K562 (cell line): Measurements from ENCODE around the gene MOSPD3. TPM values are rescaled to one million over a fixed set of nuclear protein-coding genes. Genes with fewer than 3 reads are reported as not detected.

Source experiments
- ATAC-seq: fragments of 200-7000 bp; cut with Tn5 transposase; 3 replicates; pipeline ENCODE4 v1.9.1; 2020; ENCODE audit warnings: moderate library complexity
- BruUV-seq: library from RNA; stranded (reverse); fragments of 400-500 nt; replicated peaks from 2 replicates; lab custom pipeline; 2021; lab: Mats Ljungman, UMichigan
- CTCF ChIA-PET: fragments of 300-600 bp; formaldehyde crosslinking; extraction: SDS; loops from one replicate; lab custom pipeline; 2021; ENCODE audit warnings: low intra/inter-chr PET ratio; lab: Yijun Ruan, JAX
- POLR2A ChIA-PET: fragments of 300-600, 350-650 bp; sonication (Branson Sonifier 250); formaldehyde crosslinking; extraction: SDS; loops from one replicate; lab custom pipeline; 2021; ENCODE audit warnings: antibody characterized with exemption, inconsistent platforms; lab: Yijun Ruan, JAX
- DNase-seq, 4 experiments: peaks; one replicate each; pipeline versions ENCODE4 v3.0.0 to v3.0.0-alpha.2; 2011 to 2018; ENCODE audit warnings: low spot score in 3 of 4, mixed read lengths in 3 of 4; ENCODE audit errors: extremely low read depth in 1 of 4
- FAIRE-seq: peaks from 2 replicates; lab custom pipeline; 2011; peaks lifted over from hg19 to GRCh38; lab: Jason Lieb, UNC
- H2AFZ ChIP-seq: 2 replicates; pipeline ENCODE4 v1.6.0; 2011; ENCODE audit warnings: low read depth, low read length, control low read depth, inconsistent platforms
- H3K27ac ChIP-seq: fragments of 200-600 bp; 3 replicates; pipeline ENCODE4 v1.8.0; 2011; ENCODE audit warnings: low read depth, mild to moderate bottlenecking, control low read depth, inconsistent platforms, low read length, moderate library complexity, mixed read lengths; ENCODE audit errors: extremely low read depth
- H3K27me3 ChIP-seq, 2 experiments: fragments of 300-600 bp in 1 of 2; 2 replicates in 1 of 2; 3 replicates in 1 of 2; pipeline versions ENCODE4 v1.6.0 to v1.8.0; 2011; ENCODE audit warnings: inconsistent platforms in 2 of 2, low read length in 2 of 2, mild to moderate bottlenecking in 1 of 2, mixed read lengths in 1 of 2, moderate library complexity in 1 of 2; ENCODE audit not compliant: control insufficient read depth in 2 of 2, insufficient read depth in 2 of 2
- H3K36me3 ChIP-seq: fragments of 300-600 bp; 3 replicates; pipeline ENCODE4 v1.8.0; 2011; ENCODE audit warnings: mild to moderate bottlenecking, low read length, inconsistent platforms; ENCODE audit not compliant: control insufficient read depth, insufficient read depth
- H3K4me1 ChIP-seq, 2 experiments: fragments of 200-600 bp in 1 of 2; replicated peaks in 1 of 2; 2 replicates in 1 of 2; 3 replicates in 1 of 2; pipeline versions ENCODE4 v1.5.1 to v1.8.0; 2011; ENCODE audit warnings: inconsistent platforms in 2 of 2, low read length in 2 of 2, mild to moderate bottlenecking in 1 of 2, mixed read lengths in 1 of 2, moderate library complexity in 1 of 2; ENCODE audit not compliant: control insufficient read depth in 2 of 2, insufficient read depth in 2 of 2
- H3K4me2 ChIP-seq: 2 replicates; pipeline ENCODE4 v1.6.1; 2011; ENCODE audit warnings: low read length, control low read depth, inconsistent platforms, mixed read lengths; ENCODE audit not compliant: insufficient read depth
- H3K4me3 ChIP-seq: fragments of 200-600 bp; sonication (generic), shearing (Covaris generic); 2 replicates; pipeline ENCODE4 v1.5.1; 2016; ENCODE audit warnings: control low read depth, inconsistent platforms
- H3K79me2 ChIP-seq: fragments of 200-600 bp; 3 replicates; pipeline ENCODE4 v1.8.0; 2011; ENCODE audit warnings: low read length, inconsistent platforms; ENCODE audit not compliant: control insufficient read depth, insufficient read depth
- H3K9ac ChIP-seq, 2 experiments: 2 replicates each; pipeline versions ENCODE4 v1.6.0 to v1.6.1; 2011; ENCODE audit warnings: low read depth in 2 of 2, low read length in 2 of 2, control low read depth in 1 of 2, inconsistent platforms in 1 of 2, mild to moderate bottlenecking in 1 of 2, mixed read lengths in 1 of 2; ENCODE audit not compliant: insufficient read depth in 1 of 2
- H3K9me1 ChIP-seq: one replicate; pipeline ENCODE4 v1.6.0; 2011; ENCODE audit warnings: inconsistent platforms, mild to moderate bottlenecking, low read length, moderate library complexity; ENCODE audit not compliant: control insufficient read depth, insufficient read depth
- H3K9me3 ChIP-seq: replicated peaks from 2 replicates; pipeline ENCODE4 v1.5.1; 2011; ENCODE audit warnings: low read depth, low read length, inconsistent platforms; ENCODE audit not compliant: control insufficient read depth, insufficient read depth
- H4K20me1 ChIP-seq: replicated peaks from 2 replicates; pipeline ENCODE4 v1.6.1; 2011; ENCODE audit warnings: low read length, inconsistent platforms, mixed read lengths; ENCODE audit not compliant: control insufficient read depth, insufficient read depth
- ARID2 ChIP-seq: fragments of 450-650 bp; IDR thresholded peaks from 2 replicates; pipeline ENCODE4 v1.6.1; 2017; ENCODE audit warnings: antibody characterized with exemption, mild to moderate bottlenecking
- BCOR ChIP-seq: fragments of 450-650 bp; IDR thresholded peaks from 2 replicates; pipeline ENCODE4 v1.6.1; 2016
- CGGBP1 ChIP-seq: fragments of 250-450 bp; sonication (Bioruptor Pico); IDR thresholded peaks from 2 replicates; pipeline ENCODE4 v1.9.0; 2021; ENCODE audit warnings: mild to moderate bottlenecking
- CHCHD3 ChIP-seq: fragments of 250-450 bp; sonication (Bioruptor Pico); IDR thresholded peaks from 2 replicates; pipeline ENCODE4 v2.1.2; 2022; ENCODE audit warnings: mild to moderate bottlenecking
- CHD1 ChIP-seq: fragments of 200-600 bp; sonication (generic); IDR thresholded peaks from one replicate; pipeline ENCODE4 v1.6.1; 2012; ENCODE audit warnings: mild to moderate bottlenecking, moderate library complexity, low read length, inconsistent platforms
- EHMT2 ChIP-seq: fragments of 450-650 bp; IDR thresholded peaks from 2 replicates; pipeline ENCODE4 v1.6.1; 2018; ENCODE audit warnings: antibody characterized with exemption
- FOXJ3 ChIP-seq: sonication (generic); formaldehyde crosslinking; IDR thresholded peaks from 2 replicates; pipeline ENCODE4 v1.4.0; 2020; ENCODE audit warnings: mild to moderate bottlenecking, missing genetic modification reagents
- GTF2E2 ChIP-seq: fragments of 200-800 bp; sonication (Bioruptor generic); IDR thresholded peaks from 2 replicates; pipeline ENCODE4 v1.6.1; 2016; ENCODE audit warnings: missing genetic modification characterization, missing compliant biosample characterization
- ID3 ChIP-seq, 2 experiments: fragments of 250-450 bp in 1 of 2; fragments of 450-650 bp in 1 of 2; sonication (Bioruptor Pico) in 1 of 2; IDR thresholded peaks; 2 replicates each; pipeline versions ENCODE4 v1.6.1 to v1.8.0; 2016 to 2021; ENCODE audit warnings: mild to moderate bottlenecking in 2 of 2, moderate library complexity in 2 of 2, missing compliant biosample characterization in 1 of 2, missing genetic modification characterization in 1 of 2
- IRF2 ChIP-seq: sonication (generic); formaldehyde crosslinking; IDR thresholded peaks from 2 replicates; pipeline ENCODE4 v1.8.1; 2022; ENCODE audit warnings: mild to moderate bottlenecking, missing genetic modification reagents
- KLF16 ChIP-seq: IDR thresholded peaks from 2 replicates; pipeline ENCODE4 v1.6.1; 2016; ENCODE audit warnings: antibody characterized with exemption
- LARP7 ChIP-seq: fragments of 450-650 bp; IDR thresholded peaks from 2 replicates; pipeline ENCODE4 v1.6.1; 2016
- MTA2 ChIP-seq: fragments of 450-650 bp; IDR thresholded peaks from 2 replicates; pipeline ENCODE4 v1.6.1; 2016; ENCODE audit warnings: low read depth
- MTA3 ChIP-seq: fragments of 450-650 bp; formaldehyde crosslinking; IDR thresholded peaks from 2 replicates; pipeline ENCODE4 v1.6.1; 2017; ENCODE audit warnings: mild to moderate bottlenecking, borderline replicate concordance
- OTX1 ChIP-seq: fragments of 450-650 bp; formaldehyde crosslinking; IDR thresholded peaks from 2 replicates; pipeline ENCODE4 v1.4.0; 2022; ENCODE audit warnings: mild to moderate bottlenecking
- PML ChIP-seq: IDR thresholded peaks from 2 replicates; pipeline ENCODE4 v1.6.1; 2012; ENCODE audit warnings: low read length, inconsistent platforms
- POLR2B ChIP-seq: fragments of 450-650 bp; IDR thresholded peaks from 2 replicates; pipeline ENCODE4 v1.6.1; 2018; ENCODE audit warnings: low read depth; ENCODE audit not compliant: partially characterized antibody
- SMARCA5 ChIP-seq: fragments of 450-650 bp; IDR thresholded peaks from 2 replicates; pipeline ENCODE4 v1.6.1; 2016
- SREBF2 ChIP-seq: sonication (generic); formaldehyde crosslinking; IDR thresholded peaks from 2 replicates; pipeline ENCODE4 v1.4.0; 2020; ENCODE audit warnings: mild to moderate bottlenecking, missing genetic modification reagents
- SUPT5H ChIP-seq: fragments of 450-650 bp; IDR thresholded peaks from 2 replicates; pipeline ENCODE4 v1.6.1; 2016
- TFAM ChIP-seq: fragments of 250-450 bp; sonication (Bioruptor Pico); conservative IDR thresholded peaks from 2 replicates; pipeline ENCODE4 v1.5.0; 2021; ENCODE audit warnings: mild to moderate bottlenecking, moderate library complexity
- ZBTB17 ChIP-seq: fragments of 450-650 bp; formaldehyde crosslinking; IDR thresholded peaks from 2 replicates; pipeline ENCODE4 v1.4.0; 2020; ENCODE audit warnings: mild to moderate bottlenecking
- ZC3H8 ChIP-seq: fragments of 450-650 bp; IDR thresholded peaks from 2 replicates; pipeline ENCODE4 v1.6.1; 2017
- ZNF280B ChIP-seq: fragments of 250-450 bp; sonication (Bioruptor Pico); IDR thresholded peaks from 2 replicates; pipeline ENCODE4 v1.5.1; 2021; ENCODE audit warnings: mild to moderate bottlenecking
- ZNF785 ChIP-seq: fragments of 250-450 bp; sonication (Bioruptor Pico); IDR thresholded peaks from 2 replicates; pipeline ENCODE4 v1.4.0; 2020; ENCODE audit warnings: mild to moderate bottlenecking
- WGBS: fragments of 100-300 bp; shearing (Covaris generic); methylation state at CpG from one replicate; pipeline ENCODE4 v1.1.6; 2016; ENCODE audit warnings: low coverage, mixed read lengths; ENCODE audit not compliant: insufficient coverage; ENCODE audit errors: missing lambda C conversion rate; 5-methylcytosine and 5-hydroxymethylcytosine counted together
- in situ Hi-C: fragments of 300-500 bp; cut with MboI; formaldehyde crosslinking; loops from 4 replicates; pipeline ENCODE4 v1.15.0; 2018; ENCODE audit warnings: inconsistent platforms, mixed read lengths
- intact Hi-C: fragments of 100-400 bp; cut with micrococcal nuclease; formaldehyde crosslinking; loops from 2 replicates; pipeline ENCODE4 v1.14.2; 2022
- polyA plus RNA-seq, 8 experiments: library from polyadenylated mRNA; depleted of rRNA in 4 of 8; stranded (reverse) in 5 of 8; unstranded in 3 of 8; fragments of >200 nt; fragmentation: Nextera tagmentation in 2 of 8; fragmentation: Illumina TruSeq in 1 of 8; extraction: Ambion mirVana in 2 of 8; extraction: Trizol in 1 of 8; gene quantifications; 2 replicates each; pipeline versions ENCODE4 v1.2.1 to v1.2.3, GENCODE V29; 2011 to 2014; ENCODE audit warnings: inconsistent platforms in 1 of 8, missing spikeins in 1 of 8
- total RNA-seq, 7 experiments: library from RNA; depleted of rRNA in 6 of 7; stranded (reverse); fragments of >200 nt in 6 of 7; fragmentation: Illumina TruSeq in 2 of 7; extraction: Trizol in 2 of 7; gene quantifications; 2 replicates each; pipeline versions ENCODE4 v1.2.1 to v1.2.3, GENCODE V29; 2011 to 2021; ENCODE audit warnings: low replicate concordance in 1 of 7

The MOSPD3 gene
- total and polyA plus RNA-seq, 9 of the 15 experiments (the other 6 are each of a cell fraction or from before 2014, with no cell fraction given) = 1.4 to 32.1 (median 7.3) TPM

- in situ Hi-C loops = no loop called here
- DNase-seq (no peak), FAIRE-seq (peak; percentile 91), ATAC-seq (no peak)
- no peak overlapping the region for H2AFZ ChIP-seq
- H3K4me2 ChIP-seq = no peak overlapping the region
- 80% methylated on average over 11 of the region's 11 CpGs for WGBS
- ChIA-PET POLR2A (interaction anchor here (0.6 to 2.2 kb wide), 4 partner anchors 9 to 106 kb away, joined by 3 to 9 read pairs (median 4); no protein-coding TSS in a partner anchor), CTCF (no interaction called here)
- peak overlapping the region; percentile 6; the same call in 1 of the 3 replicates for H3K27ac ChIP-seq
- no peak overlapping the region for H3K4me3 ChIP-seq
- peaks cover 29% of the 10 kb centered on the region for H3K79me2 ChIP-seq
- no peaks in the 10 kb centered on the region for H3K9me3 ChIP-seq
- H3K9me1 ChIP-seq = peaks cover 12% of the 10 kb centered on the region
- no peaks in the 10 kb centered on the region for H3K27me3 ChIP-seq
- peaks cover 24% of the 10 kb centered on the region for H4K20me1 ChIP-seq
- no TSS peak for BruUV-seq
- H3K9ac ChIP-seq = no peak overlapping the region
- H3K4me1 ChIP-seq = peaks cover 26 to 64% of the 10 kb centered on the region in 2 experiments
- intact Hi-C loops = no loop called here
- H3K36me3 ChIP-seq = peaks cover 83% of the 10 kb centered on the region
- TF ChIP-seq ZC3H8 (peak; percentile 85; the same call in 1 of the 2 replicates), LARP7 (peak; percentile 90), CHCHD3 (CRISPR knock-in tag) (no peak), ARID2 (0 out of 2 replicates have a peak, but pooled peaks have one; percentile 19), MTA2 (0 out of 2 replicates have a peak, but pooled peaks have one; percentile 12), POLR2B (peak; percentile 73), KLF16 (no peak), TFAM (CRISPR knock-in tag) (no peak), CHD1 (no peak), OTX1 (CRISPR knock-in tag) (no peak; the same call in none of the 2 replicates), SUPT5H (peak; percentile 73), ZBTB17 (CRISPR knock-in tag) (no peak), SMARCA5 (peak; percentile 73; the same call in 1 of the 2 replicates), EHMT2 (peak; percentile 61), ZNF280B (CRISPR knock-in tag) (no peak), BCOR (peak; percentile 69; the same call in 1 of the 2 replicates), ZNF785 (CRISPR knock-in tag) (no peak), GTF2E2 (tag) (no peak), PML (0 out of 2 replicates have a peak, but pooled peaks have one; percentile 19), SREBF2 (CRISPR knock-in tag) (no peak), CGGBP1 (CRISPR knock-in tag) (no peak), FOXJ3 (no peak), MTA3 (no peak), ID3 (CRISPR knock-in tag; IDR thresholded peaks at IDR 0.05) (no peak), ID3 (tag; IDR thresholded peaks at IDR 0.05) (no peak), IRF2 (CRISPR knock-in tag) (no peak)
These were observed 31.7 kb upstream of the MOSPD3 start for GRCh38 chr7:100580466-100581283.
